ENCODE data around the gene SAP30L.

DNA sequence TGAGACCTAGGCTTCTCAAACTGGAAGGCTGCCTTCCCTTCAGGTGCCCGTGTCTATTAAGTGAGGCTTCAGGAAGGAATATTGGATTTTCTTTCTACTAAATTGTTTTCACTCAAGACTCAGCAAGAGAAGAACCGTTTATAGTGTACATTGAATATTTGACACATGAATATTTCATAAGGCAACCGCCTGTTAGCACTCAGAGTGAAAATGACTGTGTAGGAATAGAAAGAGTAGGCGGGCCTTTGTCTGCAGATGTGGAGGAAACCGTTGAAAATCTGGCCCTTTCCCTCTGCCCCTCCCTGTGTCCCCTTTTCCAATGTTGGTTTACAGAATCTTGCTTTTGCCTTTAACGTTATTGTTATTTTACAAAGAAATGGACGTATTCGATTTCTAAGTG, 6.2 kb downstream of the SAP30L start:
- TF ChIP-seq POLR2AphosphoS5 (IDR thresholded peaks at IDR 0.05) (no peak), POLR2A (IDR thresholded peaks at IDR 0.05; ENCODE audit: low read depth) (no peak), CTCF (IDR thresholded peaks at IDR 0.05) (no peak)
